Epidermal melanocyte (primary cell): ENCODE measurements around the gene AMOTL2.
A peak's percentile ranks its signal among the peaks of the same experiment; 100 is the strongest.

ENCODE experiments used
- DNase-seq: peaks from one replicate; pipeline ENCODE4 v3.0.0; 2011; ENCODE audit warnings: low spot score; ENCODE audit not compliant: insufficient read length

Gene AMOTL2

GRCh38 chr3:134380249-134380648 is 6.0 kb upstream of the AMOTL2 start:
- no peak for DNase-seq

- no peak for DNase-seq
Observed at GRCh38 chr3:134378818-134379217, 4.6 kb upstream of the AMOTL2 start.

GRCh38 chr3:134378384-134378783 is 4.1 kb upstream of the AMOTL2 start:
- DNase-seq, result no peak

- no peak for DNase-seq
Observed at GRCh38 chr3:134377896-134378295, 3.6 kb upstream of the AMOTL2 start.

- DNase-seq, result no peak
Observed at GRCh38 chr3:134376786-134377426, 2.7 kb upstream of the AMOTL2 start.

GRCh38 chr3:134376385-134376765 is 2.1 kb upstream of the AMOTL2 start:
- DNase-seq, result no peak

- DNase-seq, result no peak
Observed at GRCh38 chr3:134375582-134376384, 1.5 kb upstream of the AMOTL2 start.

GRCh38 chr3:134374791-134375581 is 739 bp upstream of the AMOTL2 start:
- DNase-seq, result no peak

GRCh38 chr3:134373271-134374104 is 759 bp downstream of the AMOTL2 start:
- DNase-seq, result peak; percentile 72

GRCh38 chr3:134372396-134373270 is 1.6 kb downstream of the AMOTL2 start:
- no peak for DNase-seq

GRCh38 chr3:134371542-134372324 is 2.5 kb downstream of the AMOTL2 start:
- no peak for DNase-seq

GRCh38 chr3:134370611-134371531 is 3.4 kb downstream of the AMOTL2 start:
- no peak for DNase-seq

- no peak for DNase-seq
Observed at GRCh38 chr3:134369861-134370596, 4.2 kb downstream of the AMOTL2 start.

- DNase-seq, result no peak
Observed at GRCh38 chr3:134369231-134369741, 5.0 kb downstream of the AMOTL2 start.

GRCh38 chr3:134368751-134369105 is 5.5 kb downstream of the AMOTL2 start:
- DNase-seq, result no peak

GRCh38 chr3:134367869-134368750 is 6.1 kb downstream of the AMOTL2 start:
- DNase-seq, result no peak
